Transverse colon (tissue), 4 donors: ENCODE data around the gene PDE8A.

ENCODE experiments used
- CTCF ChIP-seq, 5 experiments: fragments of 200-600 bp in 3 of 5; fragments of 450-650 bp in 2 of 5; sonication (generic) in 3 of 5; IDR thresholded peaks; 1 replicate in 2 of 5; 2 replicates in 3 of 5; pipeline ENCODE4 v1.5.1; 2016 to 2017; ENCODE audit warnings: antibody characterized with exemption in 5 of 5, inconsistent platforms in 3 of 5, mild to moderate bottlenecking in 2 of 5, moderate library complexity in 1 of 5
- EP300 ChIP-seq: sonication (generic); formaldehyde crosslinking; IDR thresholded peaks from one replicate; pipeline ENCODE4 v1.6.1; 2017; ENCODE audit warnings: antibody characterized with exemption, low read depth
- POLR2A ChIP-seq: fragments of 450-650 bp; IDR thresholded peaks from one replicate; pipeline ENCODE4 v1.6.1; 2016; ENCODE audit warnings: antibody characterized with exemption, mild to moderate bottlenecking, moderate library complexity
- POLR2AphosphoS5 ChIP-seq, 3 donors: sonication (generic); formaldehyde crosslinking; IDR thresholded peaks; one replicate each; pipeline ENCODE4 v1.6.1; 2016; ENCODE audit warnings: antibody characterized with exemption in 3 of 3

GRCh38 chr15:85114886-85115285 is 133.2 kb downstream of the PDE8A start:
- TF ChIP-seq POLR2AphosphoS5 (IDR thresholded peaks at IDR 0.05) (no peak), POLR2A (no peak), CTCF (IDR thresholded peaks at IDR 0.05) (no peak), EP300 (no peak)
